HG03139 (cell line): Measurements from ENCODE around the gene ABCB9.
"Not testable (repeated sequence)": the region's sequence is repeated elsewhere in the genome, so short reads cannot be mapped to it uniquely, and the experiment has no call there.

Source experiments
- ATAC-seq: cut with Tn5 transposase; IDR thresholded peaks from one replicate; pipeline ENCODE4 v1.9.1; 2021; ENCODE audit not compliant: unreplicated experiment

ABCB9 gene

GRCh38 chr12:122903693-122904034, 62.6 kb downstream of the ABCB9 start:
- no peak for ATAC-seq

GRCh38 chr12:122902854-122903692, 63.2 kb downstream of the ABCB9 start:
- no peak for ATAC-seq

- no peak for ATAC-seq
Measured at GRCh38 chr12:122899887-122900286, 66.4 kb downstream of the ABCB9 start.

GRCh38 chr12:122896662-122897061, 69.6 kb downstream of the ABCB9 start:
- ATAC-seq, result no peak

- no peak for ATAC-seq
Measured at GRCh38 chr12:122895704-122896636, 70.3 kb downstream of the ABCB9 start, which contains the start of gene VPS37B. TSS of gene VPS37B (minus strand) at chr12:122896124. CDS start at chr12:122896062, 62 bp downstream.

GRCh38 chr12:122895320-122895703, 71.0 kb downstream of the ABCB9 start:
- ATAC-seq, result no peak

- no peak for ATAC-seq
Measured at GRCh38 chr12:122894193-122895121, 71.8 kb downstream of the ABCB9 start.

- no peak for ATAC-seq
Measured at GRCh38 chr12:122893208-122894153, 72.8 kb downstream of the ABCB9 start.

- ATAC-seq, result not testable (repeated sequence)
Measured at GRCh38 chr12:122892724-122893123, 73.5 kb downstream of the ABCB9 start.

GRCh38 chr12:122891661-122892525, 74.4 kb downstream of the ABCB9 start:
- ATAC-seq, result no peak

- ATAC-seq, result no peak
Measured at GRCh38 chr12:122889761-122890520, 76.3 kb downstream of the ABCB9 start.

- ATAC-seq, result peak; percentile 40
Measured at GRCh38 chr12:122888232-122888752, 78.0 kb downstream of the ABCB9 start.

- ATAC-seq, result no peak
Measured at GRCh38 chr12:122887819-122888212, 78.4 kb downstream of the ABCB9 start.

GRCh38 chr12:122886851-122887818, 79.1 kb downstream of the ABCB9 start:
- ATAC-seq, result peak; percentile 75

- ATAC-seq, result no peak
Measured at GRCh38 chr12:122886161-122886560, 80.1 kb downstream of the ABCB9 start.

- no peak for ATAC-seq
Measured at GRCh38 chr12:122884860-122885259, 81.4 kb downstream of the ABCB9 start.
